ENCODE data around the gene NFYB. TPM values are rescaled to one million over a fixed set of nuclear protein-coding genes. Genes with fewer than 3 reads are reported as not detected.

The NFYB gene
- total and polyA plus RNA-seq, 9 of the 15 experiments (the other 6 are each of a cell fraction or from before 2014, with no cell fraction given): 14.5 to 51.5 (median 32.3) TPM

- TF ChIP-seq ZNF398 (CRISPR knock-in tag; IDR thresholded peaks at IDR 0.05) (no peak), PTTG1 (tag; IDR thresholded peaks at IDR 0.05; ENCODE audit: low read depth) (no peak), C11orf30 (IDR thresholded peaks at IDR 0.05; ENCODE audit: low read depth) (no peak), ELK1 (CRISPR knock-in tag; IDR thresholded peaks at IDR 0.05) (no peak), ETV1 (tag; conservative IDR thresholded peaks at IDR 0.05; ENCODE audit: low read depth) (peak; percentile 43; the same call in 1 of the 2 replicates), POLR2AphosphoS5 (IDR thresholded peaks at IDR 0.05; ENCODE audit: control insufficient read depth, insufficient read depth, low read depth, low read length) (peak; percentile 83), ZFPM2 (CRISPR knock-in tag; IDR thresholded peaks at IDR 0.05) (no peak), ZBTB7A (IDR thresholded peaks at IDR 0.05; ENCODE audit: borderline replicate concordance, control insufficient read depth, low read depth, low read length) (no peak), MNT (conservative IDR thresholded peaks at IDR 0.05) (peak in 1 of 2 experiments; percentile 64; a peak in 3 of 4 replicates), ZNF212 (CRISPR knock-in tag; IDR thresholded peaks at IDR 0.05) (no peak), TGIF2 (CRISPR knock-in tag; IDR thresholded peaks at IDR 0.05) (no peak), PRDM10 (IDR thresholded peaks at IDR 0.05; ENCODE audit: partially characterized antibody) (no peak), HDAC8 (tag; IDR thresholded peaks at IDR 0.05) (peak; percentile 58; the same call in 1 of the 2 replicates), THAP7 (CRISPR knock-in tag; IDR thresholded peaks at IDR 0.05) (no peak), ETS1 (conservative IDR thresholded peaks at IDR 0.05; ENCODE audit: control insufficient read depth, low read depth, low read length) (no peak)
Measured at GRCh38 chr12:104137902-104138796, at the start of gene NFYB (continued).

All from K562 (cell line).